Epidermal melanocyte (primary cell): ENCODE results near the gene POTEJ.
"Not testable (repeated sequence)": the region's sequence is repeated elsewhere in the genome, so short reads cannot be mapped to it uniquely, and the experiment has no call there.

Experiments used
- DNase-seq: peaks from one replicate; pipeline ENCODE4 v3.0.0; 2011; ENCODE audit warnings: low spot score; ENCODE audit not compliant: insufficient read length

The POTEJ gene

GRCh38 chr2:130611140-130611539 lies at the start of gene POTEJ:
Gene POTEJ, plus strand, starts transcription at chr2:130611440. Its CDS starts 93 bp downstream, at chr2:130611533.
- not testable (repeated sequence) for DNase-seq

DNA sequence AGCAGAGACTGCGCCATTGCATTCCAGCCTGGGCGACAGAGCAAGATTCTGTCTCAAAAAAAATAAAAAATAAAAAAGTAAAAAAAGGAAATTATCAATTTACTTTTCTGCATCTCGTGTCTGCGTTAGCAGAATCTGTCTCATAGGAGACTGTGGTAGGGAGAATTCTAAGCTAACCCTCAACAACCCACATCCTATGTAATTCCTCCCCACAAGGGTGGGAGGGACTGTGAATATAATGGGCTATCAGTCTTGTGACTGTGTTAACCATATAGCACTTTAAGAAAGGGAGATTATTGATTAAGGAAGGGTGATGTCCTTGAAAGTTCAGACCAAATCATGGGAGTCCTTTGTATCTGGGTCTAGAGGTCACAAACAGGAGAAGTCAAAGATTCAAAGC lies 45.1 kb upstream of the POTEJ start:
- DNase-seq: not testable (repeated sequence)

GRCh38 chr2:130571929-130572328 lies 39.3 kb upstream of the POTEJ start:
- DNase-seq: not testable (repeated sequence)

- DNase-seq: not testable (repeated sequence)
Observed at GRCh38 chr2:130574230-130574629, 37.0 kb upstream of the POTEJ start.

- not testable (repeated sequence) for DNase-seq
Observed at GRCh38 chr2:130576209-130576784, 34.9 kb upstream of the POTEJ start.

DNA sequence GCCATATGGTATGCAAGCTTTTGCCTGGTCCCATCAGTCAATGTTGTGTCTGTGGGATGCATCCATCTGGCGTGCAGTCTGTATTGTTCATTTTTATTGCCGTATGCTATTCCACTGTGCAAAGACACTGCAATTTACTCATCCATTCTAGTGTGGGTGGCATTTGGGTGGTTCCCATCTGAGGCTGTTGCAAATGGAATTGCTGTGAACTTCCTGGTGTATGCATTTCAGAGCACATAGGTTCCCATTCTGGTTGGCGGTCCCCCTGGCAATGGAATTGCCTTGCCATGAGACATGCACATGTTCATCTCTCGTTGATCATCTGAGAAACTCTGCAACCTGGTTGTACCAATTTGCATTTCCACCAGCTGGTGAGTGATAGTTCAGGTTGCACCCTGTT lies 33.7 kb upstream of the POTEJ start:
- DNase-seq: not testable (repeated sequence)

GRCh38 chr2:130579121-130579520 lies 32.1 kb upstream of the POTEJ start:
- not testable (repeated sequence) for DNase-seq

GRCh38 chr2:130581491-130581890 lies 29.7 kb upstream of the POTEJ start:
- not testable (repeated sequence) for DNase-seq

DNA sequence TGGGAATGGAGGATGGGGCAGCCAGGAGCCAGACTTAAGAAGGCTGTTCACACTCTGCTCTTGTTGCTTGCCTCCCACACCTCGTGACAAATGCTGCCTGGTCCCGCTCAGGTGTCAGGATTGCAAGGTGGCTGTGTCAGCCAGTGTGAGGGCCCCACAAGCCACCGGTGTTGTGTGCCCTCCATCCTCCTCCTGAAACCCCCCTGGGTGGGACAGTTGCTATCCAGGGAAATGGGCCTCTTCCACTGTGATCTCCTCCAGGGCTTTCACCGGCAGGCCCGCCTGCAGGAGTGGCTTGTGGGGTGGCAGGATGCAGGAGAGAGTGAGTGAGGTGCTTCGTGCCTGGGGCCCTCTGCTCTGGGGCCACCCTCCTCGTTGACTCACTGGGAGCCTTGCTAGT lies 28.3 kb upstream of the POTEJ start:
- DNase-seq: not testable (repeated sequence)

DNA sequence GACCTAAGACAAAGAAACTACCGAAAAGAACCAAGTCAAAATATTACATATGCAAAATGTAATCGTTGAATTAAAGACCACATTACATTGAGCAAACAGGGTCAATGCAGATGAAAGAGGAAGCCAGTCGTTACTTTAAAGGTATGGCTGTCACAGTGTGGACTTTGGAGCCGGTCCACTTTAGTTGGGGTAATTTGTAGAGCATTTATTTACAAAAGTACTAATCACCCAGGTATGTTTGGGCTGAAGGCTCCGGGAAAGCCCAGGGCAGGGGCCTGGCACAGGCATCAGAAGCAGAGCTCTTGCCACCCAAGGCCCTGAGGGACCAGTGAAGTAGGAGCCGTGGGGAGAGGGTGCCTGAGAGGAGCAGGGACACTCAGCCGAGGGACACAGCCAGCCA lies 27.7 kb upstream of the POTEJ start:
- not testable (repeated sequence) for DNase-seq

GRCh38 chr2:130584726-130585125 lies 26.5 kb upstream of the POTEJ start:
- not testable (repeated sequence) for DNase-seq

DNA sequence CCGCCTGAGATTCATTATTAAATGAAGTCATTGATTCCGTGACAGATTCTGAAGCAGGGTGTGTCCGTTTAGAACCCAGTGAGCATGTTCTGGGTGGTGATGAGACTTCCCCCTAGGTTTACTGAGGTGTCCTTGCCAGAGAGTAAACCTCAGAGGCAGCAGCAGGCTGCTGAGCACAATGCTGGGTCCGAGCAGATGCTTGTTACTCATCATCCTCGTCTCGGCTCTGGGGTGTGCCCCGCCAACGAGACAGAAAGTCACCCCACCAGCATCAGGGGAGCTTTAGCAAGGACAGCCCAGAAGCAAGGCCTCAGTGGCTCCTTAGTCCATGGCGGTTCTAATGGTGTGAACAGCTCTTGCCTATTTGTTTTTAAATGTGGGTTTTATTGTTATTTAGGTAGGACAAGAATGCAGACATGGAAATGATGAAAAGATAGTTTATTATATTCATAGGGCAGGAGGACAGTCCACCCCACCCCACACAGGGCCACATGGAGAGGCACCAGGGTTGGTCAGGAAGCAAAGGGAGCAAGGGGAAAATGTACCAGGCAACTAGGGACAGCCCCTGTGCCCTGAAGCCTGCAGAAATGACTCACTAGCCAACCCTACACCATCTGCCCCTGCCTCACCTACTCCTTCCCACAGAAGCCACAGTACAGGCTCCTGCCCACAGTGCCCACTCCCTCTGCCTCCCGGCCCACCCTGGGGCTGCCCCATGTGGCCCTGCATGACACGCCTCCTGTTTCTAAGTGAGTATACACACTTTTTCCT lies 22.4 kb upstream of the POTEJ start:
- DNase-seq: not testable (repeated sequence)

- DNase-seq: not testable (repeated sequence)
Observed at GRCh38 chr2:130590170-130590841, 20.9 kb upstream of the POTEJ start.

DNA sequence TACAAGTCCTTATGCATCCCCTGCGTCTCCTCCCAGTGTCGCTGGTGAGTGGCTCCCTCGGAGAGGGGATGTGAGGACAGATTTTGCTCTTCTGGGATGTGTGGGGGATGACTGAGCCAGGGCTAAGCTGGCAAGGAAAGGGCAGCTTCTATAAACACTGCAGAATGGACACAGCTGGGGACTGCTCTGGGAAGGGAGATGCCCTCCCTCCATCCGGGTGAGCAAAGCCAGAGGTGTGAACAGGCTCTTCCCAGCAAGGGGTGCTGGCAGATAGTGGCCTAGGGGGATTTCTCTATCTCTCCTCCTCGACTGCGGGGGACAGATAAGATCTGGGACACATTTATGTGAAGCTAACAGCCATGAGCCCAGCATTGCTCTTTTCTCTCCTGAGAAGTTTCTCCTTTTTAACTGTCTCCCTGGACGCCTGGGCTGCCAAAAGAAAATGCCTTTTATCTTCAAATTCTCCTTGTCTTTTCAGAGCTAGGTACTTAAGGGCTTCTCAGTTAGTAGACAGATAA lies 20.3 kb upstream of the POTEJ start:
- DNase-seq: not testable (repeated sequence)

DNA sequence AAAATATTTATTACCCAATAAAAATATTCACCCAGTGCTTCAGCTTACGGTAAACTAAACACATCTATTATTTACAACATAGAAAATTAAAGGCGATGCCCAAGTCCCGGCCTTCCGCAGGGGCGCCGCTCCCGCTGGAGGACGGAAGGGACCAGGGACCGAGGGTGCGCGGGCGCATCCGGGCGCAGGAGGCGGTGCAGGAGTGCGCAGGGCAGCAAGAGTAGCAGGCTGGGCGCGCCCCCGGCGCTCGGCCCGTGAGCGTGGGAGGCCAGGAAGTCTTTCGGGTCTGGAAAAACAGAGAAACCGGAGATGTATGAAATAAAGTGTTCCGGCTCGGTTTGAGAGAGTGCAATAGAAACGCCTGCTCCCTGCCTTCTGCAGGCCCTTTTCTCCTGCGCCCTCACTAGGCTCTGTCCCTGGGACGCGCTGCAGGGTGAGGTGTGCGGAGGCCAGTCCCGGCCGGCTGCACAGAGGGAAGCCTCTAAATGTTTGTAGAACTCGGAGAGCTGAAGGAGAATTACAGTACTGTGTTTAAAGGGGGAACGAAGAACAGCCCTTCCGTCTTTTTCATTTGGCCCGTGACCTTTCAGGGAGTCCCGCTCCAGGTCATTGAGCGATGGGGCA lies 18.3 kb upstream of the POTEJ start:
- not testable (repeated sequence) for DNase-seq

- not testable (repeated sequence) for DNase-seq
Observed at GRCh38 chr2:130594011-130594410, 17.2 kb upstream of the POTEJ start.

DNA sequence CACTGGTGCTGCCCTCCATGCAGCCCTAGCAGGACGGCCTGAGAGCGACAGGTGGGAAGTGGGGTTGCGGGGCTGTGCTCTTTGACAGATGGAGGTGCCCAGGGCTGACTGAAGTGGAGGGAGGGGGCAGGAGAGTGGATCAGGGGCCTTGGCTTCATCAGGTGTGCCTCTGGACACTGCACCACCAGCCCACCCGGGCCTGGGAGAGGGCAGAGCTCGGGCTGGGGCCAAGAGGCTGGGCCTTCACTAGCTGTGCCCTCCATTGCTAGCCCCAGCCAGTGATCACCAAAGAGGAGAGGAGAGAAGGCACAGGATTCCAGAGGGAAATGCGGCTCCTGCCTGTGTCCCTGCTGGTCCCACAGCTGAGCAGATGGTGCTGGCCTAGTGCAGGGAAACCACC lies 14.5 kb upstream of the POTEJ start:
- DNase-seq: not testable (repeated sequence)

DNA sequence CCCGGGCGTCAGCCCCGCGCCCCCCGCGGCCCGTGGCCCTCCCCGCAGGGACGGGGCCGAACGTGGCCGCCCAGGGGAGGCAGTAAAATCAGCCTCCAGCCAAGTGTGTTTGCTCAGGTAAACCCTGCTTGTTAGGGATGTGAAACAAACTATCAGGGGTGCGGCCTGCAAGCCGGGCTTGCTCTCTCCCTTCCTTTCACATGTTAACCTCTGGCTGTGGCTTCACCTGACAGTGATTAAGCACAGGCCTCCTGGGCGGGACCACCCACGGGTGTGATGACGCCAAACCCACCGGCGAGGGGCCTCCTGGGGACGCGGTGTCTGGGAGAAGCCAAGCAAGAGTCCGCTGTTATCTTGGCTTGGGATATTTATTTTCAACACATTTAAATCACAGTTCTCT lies 13.2 kb upstream of the POTEJ start:
- DNase-seq: not testable (repeated sequence)

DNA sequence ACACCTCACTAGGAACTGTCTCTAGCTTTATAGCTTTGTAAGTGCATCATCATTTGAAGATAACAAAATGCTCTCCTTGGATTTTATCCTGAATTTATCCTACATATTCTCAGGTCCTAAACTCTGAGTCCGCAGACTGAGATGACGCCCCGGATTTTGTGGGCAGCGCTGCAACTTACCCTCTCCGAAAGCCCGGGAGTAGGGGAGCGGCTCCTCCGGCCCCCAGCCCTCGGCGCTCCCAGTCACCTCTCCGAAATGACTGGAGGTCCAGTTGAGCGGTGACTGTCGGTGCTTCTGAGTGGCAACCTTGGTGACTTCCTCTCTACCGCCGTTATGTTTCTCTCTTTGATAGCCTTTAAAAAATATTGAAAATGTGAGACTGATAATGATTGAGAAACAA lies 12.8 kb upstream of the POTEJ start:
- DNase-seq: not testable (repeated sequence)

DNA sequence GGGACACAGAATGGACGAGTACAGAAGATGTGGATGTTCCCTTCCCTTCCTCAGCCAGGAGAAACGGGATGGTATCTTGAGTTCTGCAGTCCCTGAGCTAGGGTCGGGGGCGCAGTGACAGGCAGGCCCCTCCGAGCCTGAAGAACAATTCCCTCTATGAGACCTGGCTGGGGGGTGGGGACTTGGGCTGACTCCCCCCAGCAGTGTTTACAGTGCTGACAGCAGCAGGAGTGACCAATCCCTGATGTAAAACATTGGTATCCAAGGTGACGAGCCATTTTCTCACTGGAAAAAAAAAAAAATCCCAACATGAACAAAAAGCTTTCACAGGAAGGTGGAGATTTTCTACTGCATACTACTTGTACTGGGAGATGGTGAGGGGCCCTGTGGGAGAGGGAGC lies 11.8 kb upstream of the POTEJ start, which contains the start of gene CFC1:
Gene CFC1, minus strand, starts transcription at position 183 of the 400 bp plus-strand sequence. CDS start 288 bp downstream, outside the sequence.
- DNase-seq: not testable (repeated sequence)

DNA sequence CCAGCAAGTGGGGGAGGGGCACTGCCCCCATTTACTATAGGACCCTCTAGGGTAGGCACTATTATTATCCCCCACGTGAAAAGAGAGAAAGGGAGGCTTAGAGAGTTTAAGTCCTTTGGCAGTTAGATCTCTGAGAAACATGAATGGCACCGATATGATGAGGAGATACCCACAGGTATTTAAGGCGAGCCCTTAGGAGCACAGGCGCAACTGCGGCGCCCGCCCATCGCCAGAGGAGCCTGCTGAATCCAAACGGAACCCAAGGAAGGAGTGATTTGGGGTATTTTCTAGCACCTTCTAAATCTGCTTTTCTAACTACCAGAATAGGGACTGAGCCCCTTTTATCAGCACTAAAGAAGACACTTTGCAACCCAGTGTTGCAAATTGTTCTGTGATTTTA lies 11.3 kb upstream of the POTEJ start:
- not testable (repeated sequence) for DNase-seq
